Ovary (tissue), 9 donors: Measurements from ENCODE around the gene TMEM120B. TPM values are rescaled to one million over a fixed set of nuclear protein-coding genes. Genes with fewer than 3 reads are reported as not detected.

Source experiments
- DNase-seq, 5 donors: peaks; one replicate each; pipeline ENCODE4 v3.0.0-alpha.2; 2019 to 2020
- H3K27ac ChIP-seq, 2 donors: fragments of 200-600 bp; one replicate each; pipeline versions ENCODE4 v1.5.1 to v1.8.0; 2019 to 2022
- H3K27me3 ChIP-seq: fragments of 200-600 bp; one replicate; pipeline ENCODE4 v1.8.0; 2022
- H3K36me3 ChIP-seq: fragments of 200-600 bp; sonication (generic); one replicate; pipeline ENCODE4 v1.5.1; 2019
- H3K4me1 ChIP-seq: one replicate; pipeline ENCODE4 v1.8.1; 2013; ENCODE audit warnings: mild to moderate bottlenecking, moderate library complexity; ENCODE audit not compliant: insufficient read depth
- H3K4me3 ChIP-seq: fragments of 200-600 bp; sonication (generic); one replicate; pipeline ENCODE4 v1.5.1; 2017
- H3K9me3 ChIP-seq, 2 donors: fragments of 200-600 bp in 1 of 2; sonication (generic) in 1 of 2; one replicate each; pipeline versions ENCODE4 v1.5.1 to v1.8.1; 2013 to 2019; ENCODE audit warnings: mild to moderate bottlenecking in 1 of 2, moderate library complexity in 1 of 2
- CTCF ChIP-seq, 3 donors: fragments of 450-650 bp in 2 of 3; fragments of 200-600 bp in 1 of 3; IDR thresholded peaks; one replicate each; pipeline versions ENCODE4 v1.5.1 to v1.8.0; 2016 to 2022; ENCODE audit warnings: antibody characterized with exemption in 3 of 3, mild to moderate bottlenecking in 1 of 3
- EP300 ChIP-seq: sonication (generic); formaldehyde crosslinking; IDR thresholded peaks from one replicate; pipeline ENCODE4 v1.6.1; 2017; ENCODE audit warnings: antibody characterized with exemption
- POLR2A ChIP-seq: fragments of 450-650 bp; IDR thresholded peaks from one replicate; pipeline ENCODE4 v1.6.1; 2017; ENCODE audit warnings: antibody characterized with exemption, mild to moderate bottlenecking, moderate library complexity
- WGBS, 3 donors: extraction: QIAGEN DNeasy Blood & Tissue Kit in 1 of 3; methylation state at CpG; one replicate each; pipeline versions ENCODE4 v1.1.5 to v1.1.7; 2013 to 2017; 5-methylcytosine and 5-hydroxymethylcytosine counted together
- intact Hi-C, 4 donors: fragments of 100-400 bp; cut with DNase I; formaldehyde crosslinking; loops; one replicate each; pipeline versions ENCODE4 v1.11.0 to v1.15.1; 2022 to 2023
- polyA plus RNA-seq, 2 donors: library from polyadenylated mRNA; stranded (reverse); fragments of 200-250 nt in 1 of 2; fragments of 350-450 nt in 1 of 2; fragmentation: Illumina TruSeq in 1 of 2; extraction: RNeasy Lipid Tissue Mini Kit (QIAGEN cat#74804) in 1 of 2; gene quantifications; one replicate each; pipeline ENCODE4 v1.2.3, GENCODE V29; 2013 to 2014
- total RNA-seq, 7 donors: library from RNA; depleted of rRNA in 2 of 7; stranded (reverse); fragments of >200 nt in 2 of 7; fragmentation: NEBNext Ultra II Directional in 3 of 7; extraction: Animal tissue kit (Norgen Biotek cat#: 25700) in 3 of 7; gene quantifications; one replicate each; pipeline versions ENCODE4 v1.1.0 to v1.2.4, GENCODE V29; 2016 to 2023
- donor health status: DM: no; HTN: no; CAD: no; lungs with moderate emphysema.
- donor health status: DM: no; HTN: no; CAD: no.
- donor health status: Bipolar disorder and iron deficiency.
- donor health status: DM: yes; HTN: yes; CAD: no.
- donor health status: DM: no; HTN: no; CAD: no.
- donor health status: DM: yes; HTN: yes; CAD: no.

The TMEM120B gene
- total and polyA plus RNA-seq, 9 donors = 2.0 to 15.3 (median 7.1) TPM

DNA sequence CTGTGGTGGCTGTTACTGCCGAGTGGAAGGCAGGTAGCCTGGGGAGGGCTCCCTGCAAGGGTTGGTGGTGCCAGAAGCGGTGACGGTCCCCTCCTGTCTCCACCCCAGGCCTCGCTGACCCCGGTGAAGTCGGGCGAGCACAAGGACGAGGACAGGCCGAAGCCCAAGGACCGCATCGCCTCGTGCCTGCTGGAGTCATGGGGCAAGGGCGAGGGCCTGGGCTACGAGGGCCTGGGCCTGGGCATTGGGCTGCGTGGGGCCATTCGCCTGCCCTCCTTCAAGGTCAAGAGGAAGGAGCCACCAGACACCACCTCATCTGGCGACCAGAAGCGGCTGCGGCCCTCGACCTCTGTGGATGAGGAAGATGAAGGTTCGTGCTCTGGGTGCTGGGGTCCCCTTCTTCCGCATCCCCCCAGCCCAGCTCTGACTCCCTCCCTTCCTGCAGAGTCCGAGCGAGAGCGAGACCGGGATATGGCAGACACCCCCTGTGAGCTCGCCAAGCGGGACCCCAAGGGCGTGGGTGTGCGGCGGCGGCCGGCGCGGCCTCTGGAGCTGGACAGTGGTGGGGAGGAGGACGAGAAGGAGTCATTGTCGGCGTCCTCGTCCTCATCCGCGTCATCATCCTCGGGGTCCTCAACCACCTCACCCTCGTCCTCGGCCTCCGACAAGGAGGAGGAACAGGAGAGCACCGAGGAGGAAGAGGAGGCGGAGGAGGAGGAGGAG, 104.5 kb downstream of the TMEM120B start:
- Histone ChIP-seq H3K4me1 (no peaks in the 10 kb centered on the region), H3K9me3 (no peaks in the 10 kb centered on the region), H3K4me3 (no peak overlapping the region), H3K27me3 (no peaks in the 10 kb centered on the region), H3K36me3 (no peaks in the 10 kb centered on the region), H3K27ac (no peak overlapping the region)
- intact Hi-C loops = no loop called here
- WGBS, 3 donors = 89 to 93% (median 91%) methylated on average over 47 of the region's 47 CpGs
- no peak for TF ChIP-seq EP300
- TF ChIP-seq POLR2A = no peak
- TF ChIP-seq CTCF (IDR thresholded peaks at IDR 0.05) = no peak
- DNase-seq = peak in 1 of 5 donors; percentile 34

DNA sequence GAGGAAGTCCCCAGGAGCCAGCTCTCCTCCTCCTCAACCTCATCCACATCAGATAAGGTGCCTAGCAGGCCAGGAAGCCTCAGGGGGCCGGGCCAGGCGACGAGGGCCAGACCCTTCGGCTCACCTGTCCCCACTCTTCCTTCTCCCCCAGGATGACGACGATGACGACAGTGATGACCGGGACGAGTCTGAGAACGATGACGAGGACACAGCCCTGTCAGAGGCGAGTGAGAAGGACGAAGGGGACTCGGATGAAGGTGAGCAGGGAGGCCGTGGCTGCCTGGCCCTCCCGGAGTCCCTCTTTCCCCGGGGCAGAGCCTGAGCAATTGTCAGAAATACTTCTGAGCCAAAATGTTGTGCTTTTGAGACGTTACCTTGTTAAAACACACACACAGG, 105.1 kb downstream of the TMEM120B start:
- 92 to 94% (median 92%) methylated on average over 18 of the region's 18 CpGs for WGBS, 3 donors
- no peaks in the 10 kb centered on the region for H3K4me1 ChIP-seq
- no peaks in the 10 kb centered on the region for H3K9me3 ChIP-seq
- no peak for DNase-seq
- H3K36me3 ChIP-seq = no peaks in the 10 kb centered on the region
- H3K27me3 ChIP-seq = no peaks in the 10 kb centered on the region
- intact Hi-C loops = no loop called here
- H3K4me3 ChIP-seq = no peak overlapping the region
- no peak overlapping the region for H3K27ac ChIP-seq
- TF ChIP-seq POLR2A (no peak), EP300 (no peak), CTCF (IDR thresholded peaks at IDR 0.05) (no peak)

- intact Hi-C loops = no loop called here
- no peaks in the 10 kb centered on the region for H3K36me3 ChIP-seq
- no peak for TF ChIP-seq EP300
- TF ChIP-seq POLR2A = no peak
- no peak for TF ChIP-seq CTCF (IDR thresholded peaks at IDR 0.05)
Observed at GRCh38 chr12:121819212-121819949, 106.8 kb downstream of the TMEM120B start.

DNA sequence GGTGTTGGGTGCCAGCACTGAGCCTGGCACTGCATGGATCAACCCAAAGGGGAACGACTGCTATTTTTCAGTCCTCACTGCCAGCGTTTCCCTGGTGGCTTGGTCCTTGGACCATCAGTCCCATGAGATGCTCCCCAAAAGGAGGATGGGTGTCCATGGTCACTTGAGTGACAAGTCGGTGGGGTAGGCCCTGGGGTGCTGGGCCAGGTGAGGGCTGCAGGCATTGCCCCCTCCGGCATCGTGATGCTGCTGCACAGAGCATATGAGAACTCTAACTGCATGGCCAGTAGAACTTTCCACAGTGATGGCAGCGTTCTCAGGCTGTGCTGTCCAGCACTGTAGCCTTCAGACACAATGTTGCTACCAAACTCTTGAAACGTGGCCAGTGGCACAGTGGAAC, 107.5 kb downstream of the TMEM120B start:
- 78 to 80% (median 79%) methylated on average over 7 of the region's 7 CpGs for WGBS, 3 donors

More at GRCh38 chr12:121819212-121819949, 106.8 kb downstream of the TMEM120B start:
- Histone ChIP-seq H3K27ac (no peak overlapping the region), H3K4me3 (no peak overlapping the region), H3K27me3 (no peaks in the 10 kb centered on the region), H3K9me3 (no peaks in the 10 kb centered on the region), H3K4me1 (no peaks in the 10 kb centered on the region)
- WGBS, 3 donors = 88% methylated on average over 20 to 22 of the region's 22 CpGs
- DNase-seq = no peak

More for the DNA sequence above, 107.5 kb downstream of the TMEM120B start:
- no peak for TF ChIP-seq EP300
- no peak for TF ChIP-seq CTCF (IDR thresholded peaks at IDR 0.05)
- TF ChIP-seq POLR2A = no peak
- no peak overlapping the region for H3K27ac ChIP-seq
- no peaks in the 10 kb centered on the region for H3K9me3 ChIP-seq
- H3K4me1 ChIP-seq = no peaks in the 10 kb centered on the region
- H3K36me3 ChIP-seq = no peaks in the 10 kb centered on the region
- H3K4me3 ChIP-seq = no peak overlapping the region
- no peak for DNase-seq
- intact Hi-C loops = loop anchor here in 1 of 4 donors (10.0 kb wide), 1 partner anchor 55 kb away; no protein-coding TSS in a partner anchor
- H3K27me3 ChIP-seq = no peaks in the 10 kb centered on the region
